Fibroblast of the aortic adventitia (primary cell): ENCODE data around the gene RASA2. TPM values are rescaled to one million over a fixed set of nuclear protein-coding genes. Genes with fewer than 3 reads are reported as not detected.

ENCODE experiments used
- DNase-seq: peaks from one replicate; pipeline ENCODE4 v3.0.0-alpha.2; 2010; ENCODE audit warnings: low read depth
- H3K4me3 ChIP-seq: 2 replicates; pipeline ENCODE4 v1.5.1; 2011; ENCODE audit warnings: low read depth, mild to moderate bottlenecking, control low read depth, low read length, moderate library complexity
- CTCF ChIP-seq: IDR thresholded peaks from 2 replicates; pipeline ENCODE4 v1.5.1; 2011; ENCODE audit warnings: mild to moderate bottlenecking, low read length, control low read depth, inconsistent platforms; ENCODE audit not compliant: insufficient read depth
- total RNA-seq: library from RNA; depleted of rRNA; stranded (reverse); fragments of >200 nt; gene quantifications from 2 replicates; pipeline ENCODE4 v1.2.3, GENCODE V29; 2012; ENCODE audit warnings: low replicate concordance

Gene RASA2
- total RNA-seq, 1 donor = 28.9 TPM

GRCh38 chr3:141546586-141546985, 59.8 kb downstream of the RASA2 start:
- DNase-seq = no peak
- no peak overlapping the region for H3K4me3 ChIP-seq
- TF ChIP-seq CTCF = no peak

- DNase-seq = no peak
- TF ChIP-seq CTCF = no peak
- no peak overlapping the region for H3K4me3 ChIP-seq
Observed at GRCh38 chr3:141547791-141548190, 61.0 kb downstream of the RASA2 start.

- H3K4me3 ChIP-seq = no peak overlapping the region
- no peak for DNase-seq
- no peak for TF ChIP-seq CTCF
Observed at GRCh38 chr3:141550926-141551665, 64.3 kb downstream of the RASA2 start.

GRCh38 chr3:141552440-141552991, 65.7 kb downstream of the RASA2 start:
- peak; percentile 48 for DNase-seq
- no peak for TF ChIP-seq CTCF
- H3K4me3 ChIP-seq = no peak overlapping the region

GRCh38 chr3:141553055-141553454, 66.2 kb downstream of the RASA2 start:
- no peak for TF ChIP-seq CTCF
- H3K4me3 ChIP-seq = no peak overlapping the region
- no peak for DNase-seq

- TF ChIP-seq CTCF = no peak
- peak; percentile 43 for DNase-seq
- H3K4me3 ChIP-seq = no peak overlapping the region
Observed at GRCh38 chr3:141556034-141556433, 69.2 kb downstream of the RASA2 start.
